Subcutaneous abdominal adipose tissue (tissue), 5 donors: ENCODE results near the gene DLG2.

Experiments
- H3K27ac ChIP-seq: one replicate; pipeline ENCODE4 v1.7.0; 2013; ENCODE audit warnings: low read depth, mild to moderate bottlenecking, inconsistent platforms, low read length, moderate library complexity
- H3K27me3 ChIP-seq, 5 donors: one replicate each; pipeline ENCODE4 v1.7.0; 2013; ENCODE audit warnings: low read length in 5 of 5, inconsistent platforms in 1 of 5; ENCODE audit not compliant: control insufficient read depth in 5 of 5, insufficient read depth in 4 of 5
- H3K36me3 ChIP-seq, 5 donors: one replicate each; pipeline ENCODE4 v1.7.0; 2013; ENCODE audit warnings: low read length in 5 of 5; ENCODE audit not compliant: control insufficient read depth in 5 of 5, insufficient read depth in 5 of 5
- H3K4me1 ChIP-seq, 5 donors: one replicate each; pipeline ENCODE4 v1.7.0; 2013; ENCODE audit warnings: low read length in 5 of 5, mild to moderate bottlenecking in 3 of 5, moderate library complexity in 1 of 5; ENCODE audit not compliant: control insufficient read depth in 5 of 5, insufficient read depth in 5 of 5
- H3K4me3 ChIP-seq, 5 donors: one replicate each; pipeline ENCODE4 v1.7.0; 2013; ENCODE audit warnings: low read length in 5 of 5, low read depth in 1 of 5
- H3K9ac ChIP-seq, 5 donors: one replicate each; pipeline ENCODE4 v1.7.0; 2013; ENCODE audit warnings: low read length in 5 of 5, mild to moderate bottlenecking in 4 of 5, moderate library complexity in 3 of 5
- H3K9me3 ChIP-seq, 5 donors: one replicate each; pipeline ENCODE4 v1.7.0; 2013; ENCODE audit warnings: low read length in 5 of 5; ENCODE audit not compliant: control insufficient read depth in 5 of 5
- donor health status: healthy.
- donor health status: healthy.
- donor health status: healthy.
- donor health status: healthy.
- donor health status: healthy.

DLG2 gene

GRCh38 chr11:83656796-83657330 is 1970.3 kb downstream of the DLG2 start:
- Histone ChIP-seq H3K27ac (no peak overlapping the region), H3K4me3 (no peak overlapping the region), H3K4me1 (no peaks in the 10 kb centered on the region), H3K9me3 (no peaks in the 10 kb centered on the region), H3K36me3 (no peaks in the 10 kb centered on the region), H3K27me3 (no peaks in the 10 kb centered on the region), H3K9ac (no peak overlapping the region)

- H3K4me3 ChIP-seq = no peak overlapping the region
- no peaks in the 10 kb centered on the region for H3K9me3 ChIP-seq
- H3K27ac ChIP-seq = no peak overlapping the region
- no peak overlapping the region for H3K9ac ChIP-seq
- no peaks in the 10 kb centered on the region for H3K36me3 ChIP-seq
- no peaks in the 10 kb centered on the region for H3K27me3 ChIP-seq
- no peaks in the 10 kb centered on the region for H3K4me1 ChIP-seq
Measured at GRCh38 chr11:83655976-83656375, 1971.2 kb downstream of the DLG2 start.

GRCh38 chr11:83649528-83649855 is 1977.7 kb downstream of the DLG2 start:
- Histone ChIP-seq H3K4me3 (no peak overlapping the region), H3K9ac (no peak overlapping the region), H3K9me3 (no peaks in the 10 kb centered on the region), H3K36me3 (no peaks in the 10 kb centered on the region), H3K4me1 (no peaks in the 10 kb centered on the region), H3K27ac (no peak overlapping the region), H3K27me3 (no peaks in the 10 kb centered on the region)

GRCh38 chr11:83648610-83649527 is 1978.3 kb downstream of the DLG2 start:
- H3K9me3 ChIP-seq = no peaks in the 10 kb centered on the region
- H3K9ac ChIP-seq = no peak overlapping the region
- no peaks in the 10 kb centered on the region for H3K4me1 ChIP-seq
- H3K4me3 ChIP-seq = no peak overlapping the region
- no peaks in the 10 kb centered on the region for H3K27me3 ChIP-seq
- H3K27ac ChIP-seq = no peak overlapping the region
- no peaks in the 10 kb centered on the region for H3K36me3 ChIP-seq

- Histone ChIP-seq H3K4me3 (no peak overlapping the region), H3K36me3 (no peaks in the 10 kb centered on the region), H3K4me1 (no peaks in the 10 kb centered on the region), H3K9ac (no peak overlapping the region), H3K27me3 (no peaks in the 10 kb centered on the region), H3K9me3 (no peaks in the 10 kb centered on the region), H3K27ac (no peak overlapping the region)
Measured at GRCh38 chr11:83645561-83645960, 1981.6 kb downstream of the DLG2 start.

GRCh38 chr11:83643115-83643514 is 1984.0 kb downstream of the DLG2 start:
- Histone ChIP-seq H3K27ac (no peak overlapping the region), H3K36me3 (no peaks in the 10 kb centered on the region), H3K9me3 (no peaks in the 10 kb centered on the region), H3K27me3 (no peaks in the 10 kb centered on the region), H3K9ac (no peak overlapping the region), H3K4me1 (no peaks in the 10 kb centered on the region), H3K4me3 (no peak overlapping the region)

- H3K36me3 ChIP-seq = no peaks in the 10 kb centered on the region
- H3K4me1 ChIP-seq = no peaks in the 10 kb centered on the region
- no peaks in the 10 kb centered on the region for H3K9me3 ChIP-seq
- H3K27me3 ChIP-seq = no peaks in the 10 kb centered on the region
- H3K4me3 ChIP-seq = no peak overlapping the region
- no peak overlapping the region for H3K27ac ChIP-seq
- H3K9ac ChIP-seq = no peak overlapping the region
Measured at GRCh38 chr11:83642500-83642899, 1984.6 kb downstream of the DLG2 start.

GRCh38 chr11:83641511-83641910 is 1985.6 kb downstream of the DLG2 start:
- Histone ChIP-seq H3K4me3 (no peak overlapping the region), H3K27ac (no peak overlapping the region), H3K9me3 (no peaks in the 10 kb centered on the region), H3K4me1 (no peaks in the 10 kb centered on the region), H3K36me3 (no peaks in the 10 kb centered on the region), H3K27me3 (no peaks in the 10 kb centered on the region), H3K9ac (no peak overlapping the region)

GRCh38 chr11:83639995-83640758 is 1987.0 kb downstream of the DLG2 start:
- H3K4me1 ChIP-seq = no peaks in the 10 kb centered on the region

GRCh38 chr11:83635166-83635565 is 1992.0 kb downstream of the DLG2 start:
- Histone ChIP-seq H3K4me1 (no peaks in the 10 kb centered on the region), H3K4me3 (no peak overlapping the region), H3K27ac (no peak overlapping the region), H3K9me3 (no peaks in the 10 kb centered on the region), H3K36me3 (no peaks in the 10 kb centered on the region), H3K27me3 (no peaks in the 10 kb centered on the region), H3K9ac (no peak overlapping the region)

More at GRCh38 chr11:83639995-83640758, 1987.0 kb downstream of the DLG2 start:
- no peaks in the 10 kb centered on the region for H3K36me3 ChIP-seq
- no peaks in the 10 kb centered on the region for H3K9me3 ChIP-seq
- H3K27me3 ChIP-seq = no peaks in the 10 kb centered on the region
- no peak overlapping the region for H3K9ac ChIP-seq
- no peak overlapping the region for H3K4me3 ChIP-seq
- no peak overlapping the region for H3K27ac ChIP-seq
